T-helper 1 cell treated with Interleukin-12 subunit alpha and Interleukin-12 subunit beta and Interleukin-4 antibody, amounts not matched to agents 30 ng/mL and 1 ng/mL, for 36 hours (primary cell): ENCODE measurements around the gene IDE. TPM values are rescaled to one million over a fixed set of nuclear protein-coding genes. Genes with fewer than 3 reads are reported as not detected.

Source experiments
- intact Hi-C: fragments of 100-400 bp; cut with micrococcal nuclease; formaldehyde crosslinking; loops from one replicate; pipeline ENCODE4 v1.15.1; 2024
- total RNA-seq: library from RNA; stranded (reverse); gene quantifications from 2 replicates; pipeline ENCODE4 v1.2.3, GENCODE V29; 2022

IDE gene
- total RNA-seq, 1 donor from 2014 or later: 45.3 TPM

- intact Hi-C loops: no loop called here
Observed at GRCh38 chr10:92569071-92569470, 4.8 kb downstream of the IDE start.

- intact Hi-C loops: no loop called here
Observed at GRCh38 chr10:92567952-92568600, 5.8 kb downstream of the IDE start.

DNA sequence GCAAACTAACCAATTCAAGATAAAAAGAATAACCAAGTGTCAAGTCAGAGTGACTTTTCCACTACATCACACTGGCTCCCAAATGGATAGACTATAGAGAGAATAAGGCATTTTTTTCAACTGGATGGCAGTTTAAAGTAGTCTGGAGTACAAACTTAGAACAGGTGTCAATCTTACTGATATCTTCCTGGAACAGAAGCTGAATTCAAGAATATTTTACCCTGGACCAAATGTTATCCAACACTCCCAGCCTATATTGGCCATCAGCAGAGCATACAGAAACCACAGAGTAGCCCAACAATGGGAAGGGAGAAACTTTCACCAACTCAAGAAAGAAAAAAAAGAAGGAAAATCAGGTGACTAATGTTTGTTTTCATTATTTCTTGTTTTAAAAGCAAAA, 11.5 kb downstream of the IDE start:
- intact Hi-C loops: no loop called here

DNA sequence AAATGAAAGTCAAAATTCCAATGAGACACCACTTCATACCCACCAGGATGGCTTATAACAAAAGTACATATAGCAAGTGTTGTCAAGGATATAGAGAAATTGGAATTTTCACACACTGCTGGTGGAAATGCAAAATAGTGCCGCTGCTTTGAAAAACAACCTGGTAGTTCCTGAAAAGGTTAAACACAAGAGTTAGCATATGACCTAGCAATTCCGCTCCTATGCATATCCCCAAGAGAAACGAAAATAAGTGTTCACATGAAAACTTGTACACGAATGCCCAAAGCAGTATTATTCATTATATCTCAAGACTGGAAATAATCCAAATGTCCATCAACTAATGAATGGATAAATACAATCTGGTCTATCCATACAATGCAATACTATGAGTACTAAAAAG, 14.8 kb downstream of the IDE start:
- intact Hi-C loops: no loop called here

DNA sequence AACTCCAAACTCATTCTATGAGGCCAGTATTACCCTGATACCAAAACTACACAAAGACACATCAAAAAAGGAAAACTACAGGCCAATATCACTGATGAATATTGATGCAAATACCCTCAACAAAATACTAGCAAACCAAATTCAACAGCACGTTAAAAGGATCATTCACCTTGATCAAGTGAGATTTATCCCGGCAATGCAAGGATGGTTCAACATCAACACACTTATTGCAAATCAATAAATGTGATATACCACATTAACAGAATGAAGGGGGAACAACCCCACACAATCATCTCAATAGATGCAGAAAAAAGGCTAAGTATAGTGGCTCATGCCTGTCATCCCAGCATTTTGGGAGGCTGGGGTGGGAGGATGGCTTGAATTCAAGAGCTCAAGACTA, 19.9 kb downstream of the IDE start:
- intact Hi-C loops: no loop called here

DNA sequence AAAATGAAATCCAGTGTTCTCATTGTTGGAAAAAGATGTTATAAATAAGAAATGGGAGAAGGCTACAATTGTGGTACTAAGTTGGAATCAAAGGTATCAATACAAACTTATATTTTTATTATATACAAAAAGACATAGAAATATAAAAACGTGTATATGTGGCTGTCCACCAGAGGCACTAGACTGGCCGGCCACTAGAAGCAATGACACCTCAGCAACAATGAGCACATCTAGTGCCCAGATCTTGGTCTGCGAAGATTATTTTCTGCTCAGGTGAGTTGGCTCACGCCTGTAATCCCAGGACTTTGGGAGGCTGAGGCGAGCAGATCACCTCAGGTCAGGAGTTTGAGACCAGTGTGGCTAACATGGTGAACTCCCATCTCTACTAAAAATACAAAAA, 21.6 kb downstream of the IDE start:
- intact Hi-C loops: no loop called here

- intact Hi-C loops: no loop called here
Observed at GRCh38 chr10:92550924-92551323, 23.0 kb downstream of the IDE start.

DNA sequence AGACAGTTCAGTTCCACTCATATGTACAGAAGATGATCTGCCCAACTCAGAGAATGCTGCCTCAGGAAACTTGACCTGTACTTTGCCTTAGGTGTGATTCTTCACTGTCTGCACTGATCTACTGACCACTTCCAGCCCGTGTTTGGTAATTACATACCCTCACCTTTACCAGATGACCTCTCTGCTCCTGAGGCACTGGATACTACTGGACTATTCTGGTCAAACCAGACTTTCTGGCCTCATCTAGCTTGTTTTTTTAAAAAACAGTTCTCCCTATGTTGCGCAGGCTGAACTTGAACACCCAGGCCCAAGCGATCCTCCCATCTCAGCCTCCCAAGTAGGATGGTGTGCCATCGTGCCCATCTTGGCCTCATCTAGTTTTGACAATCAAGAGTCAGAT, 26.2 kb downstream of the IDE start:
- intact Hi-C loops: no loop called here

DNA sequence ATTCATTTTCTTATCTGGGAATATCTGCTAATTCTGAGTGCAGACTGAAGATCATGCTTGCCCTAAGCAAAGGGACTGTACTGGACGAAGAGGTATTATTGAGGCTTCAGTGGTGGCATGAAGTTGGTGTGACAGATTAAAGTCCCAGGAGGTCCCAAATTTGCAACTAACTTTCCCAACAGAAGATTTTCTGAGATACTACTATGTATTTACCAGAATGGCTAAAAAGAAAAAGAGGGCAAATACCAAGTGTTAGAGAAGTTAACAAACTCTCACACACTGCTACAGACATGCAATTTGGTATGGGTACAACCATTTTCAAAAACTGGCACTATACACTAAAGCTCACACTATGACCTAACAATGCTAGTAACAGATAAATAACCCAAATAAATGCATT, 28.3 kb downstream of the IDE start:
- intact Hi-C loops: no loop called here

DNA sequence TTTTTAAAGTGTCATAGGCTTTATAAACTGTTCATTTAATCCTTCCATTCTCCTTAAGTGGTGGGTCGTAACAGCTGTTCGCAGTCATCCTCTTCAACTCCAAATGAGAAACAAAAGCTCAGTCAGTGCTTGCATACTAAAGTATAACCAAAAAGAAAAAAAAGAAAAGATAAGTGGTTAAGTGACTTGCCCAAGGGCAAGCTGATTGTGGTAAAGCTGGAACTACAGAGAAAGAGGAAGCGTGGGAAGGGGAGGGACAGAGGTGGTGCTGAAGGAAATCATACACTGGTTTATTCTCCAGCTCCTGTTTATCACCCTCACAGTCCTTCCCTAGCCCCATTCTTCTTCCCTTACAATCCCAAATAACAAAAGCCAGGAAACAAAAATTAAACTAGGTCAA, 29.6 kb downstream of the IDE start:
- intact Hi-C loops: no loop called here

- intact Hi-C loops: no loop called here
Observed at GRCh38 chr10:92542458-92542857, 31.4 kb downstream of the IDE start.

DNA sequence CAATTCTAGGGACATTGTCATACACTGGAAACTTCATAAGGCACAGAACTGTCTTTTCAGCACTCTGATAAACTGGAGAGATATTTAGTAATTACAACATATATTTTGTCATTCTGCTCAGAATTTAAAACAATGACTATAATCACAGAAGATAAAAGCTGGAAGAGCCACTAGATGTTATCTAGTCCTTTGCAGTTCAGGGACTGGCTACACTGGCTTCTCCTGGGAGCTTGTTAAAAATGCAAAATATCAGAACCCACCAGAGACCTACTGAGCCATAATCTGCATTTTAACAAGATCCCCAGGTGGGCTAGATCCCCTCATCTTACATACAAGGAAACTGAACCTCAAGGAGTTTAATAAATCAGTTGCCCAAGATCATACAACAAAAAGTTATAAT, 32.3 kb downstream of the IDE start:
- intact Hi-C loops: no loop called here

DNA sequence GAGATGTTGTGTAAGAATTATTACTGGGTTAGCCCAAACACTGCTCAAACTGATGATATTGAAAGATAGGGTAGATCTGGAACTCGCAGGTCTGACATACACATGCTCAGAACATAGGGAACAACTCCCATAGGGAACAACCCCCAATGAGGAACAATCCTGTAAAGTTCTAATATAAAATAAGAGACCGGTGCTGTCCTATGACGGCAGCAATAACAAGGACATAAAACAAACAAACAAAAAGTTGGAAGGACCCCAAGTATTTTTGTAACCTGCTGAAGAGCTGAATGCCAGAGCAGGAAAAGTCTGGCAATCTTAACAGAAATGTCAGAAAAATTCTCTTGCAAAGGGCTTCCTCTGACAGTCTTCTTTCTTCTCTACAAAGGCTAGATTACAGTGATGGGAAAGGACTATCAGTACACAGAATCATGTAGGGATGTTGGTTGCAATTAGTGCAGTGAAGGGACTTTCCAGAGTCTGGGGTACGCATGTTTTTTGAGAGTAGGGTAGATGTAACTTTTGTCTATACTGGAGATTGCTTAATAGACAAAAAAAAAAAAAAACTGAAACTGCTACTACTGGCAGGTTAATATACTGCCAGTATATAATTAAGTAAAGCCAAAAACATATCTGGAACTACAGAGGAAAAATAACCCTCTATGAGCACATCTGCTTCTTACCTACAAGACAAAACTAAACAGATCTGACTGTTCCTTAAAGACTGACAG, 35.5 kb downstream of the IDE start:
- intact Hi-C loops: no loop called here

GRCh38 chr10:92530891-92531535, 42.9 kb downstream of the IDE start:
- intact Hi-C loops: no loop called here

DNA sequence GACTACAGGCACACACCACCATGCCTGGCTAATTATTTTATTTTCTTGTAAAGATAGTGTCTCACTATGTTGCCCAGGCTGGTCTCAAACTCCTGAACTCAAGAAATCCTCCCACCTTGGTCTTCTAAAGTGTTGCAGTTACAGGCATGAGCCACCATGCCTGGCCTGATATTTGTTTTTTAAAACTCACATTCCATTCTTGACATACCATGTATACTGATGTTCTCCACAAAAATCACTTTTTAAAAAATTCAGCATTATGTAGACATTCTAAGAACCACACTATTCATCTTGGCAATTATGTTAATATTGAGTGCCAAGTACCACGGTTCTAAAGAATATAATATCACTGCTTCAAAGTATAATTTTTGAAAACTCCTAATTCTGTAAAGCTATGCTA, 43.5 kb downstream of the IDE start:
- intact Hi-C loops: no loop called here

GRCh38 chr10:92527716-92528115, 46.2 kb downstream of the IDE start:
- intact Hi-C loops: no loop called here

GRCh38 chr10:92523639-92524038, 50.3 kb downstream of the IDE start:
- intact Hi-C loops: no loop called here

DNA sequence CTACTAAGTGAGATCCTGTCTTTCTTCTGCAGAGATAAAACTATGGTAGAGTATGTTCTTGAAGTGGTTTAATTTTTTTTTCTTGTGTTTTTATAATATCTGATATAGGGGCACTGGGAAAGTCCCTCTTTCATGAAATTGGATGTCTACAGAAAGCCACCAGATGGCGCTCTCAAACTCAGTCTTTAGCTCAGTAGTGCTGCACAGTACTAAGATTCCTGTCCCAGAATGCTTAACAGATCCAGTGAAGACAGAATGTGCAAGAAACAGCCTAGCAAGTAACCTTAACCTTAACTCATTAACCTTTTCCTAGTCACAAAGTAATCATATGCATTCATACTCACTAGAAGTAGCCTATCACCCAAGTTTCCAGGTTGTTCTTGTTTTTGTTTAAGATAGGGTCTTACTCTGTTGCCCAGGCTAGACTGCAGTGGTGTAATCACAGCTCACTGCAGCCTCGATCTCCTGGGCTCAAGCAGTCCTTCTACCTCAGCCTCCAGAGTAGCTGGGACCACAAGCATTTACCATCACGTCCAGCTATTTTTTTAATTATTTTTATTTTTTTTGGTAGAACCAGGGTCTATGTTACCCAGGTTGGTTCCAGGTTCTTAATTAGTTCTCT, 56.7 kb downstream of the IDE start:
- intact Hi-C loops: loop anchor here (1.0 to 2.0 kb wide), 5 partner anchors 57 to 363 kb away; partner anchors contain the start of genes CPEB3, IDE and MARCHF5

DNA sequence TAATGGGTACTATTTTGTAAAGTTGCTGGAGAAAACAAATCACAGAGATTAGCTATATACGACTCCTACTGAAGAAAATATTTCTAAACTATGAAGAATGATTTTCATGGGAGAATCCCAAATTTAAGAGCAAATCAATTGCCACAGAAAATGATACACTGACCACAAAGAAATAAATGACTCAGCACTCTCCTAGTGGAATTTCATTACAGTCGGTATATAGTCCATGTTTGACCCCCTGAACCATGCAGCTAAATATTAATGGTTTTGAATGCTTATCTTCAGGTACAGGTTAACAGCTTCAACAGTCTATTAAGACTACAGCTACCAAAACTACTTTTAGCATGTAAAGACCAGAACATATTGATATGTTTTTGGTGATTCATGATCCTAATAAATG, 65.0 kb downstream of the IDE start:
- intact Hi-C loops: no loop called here

GRCh38 chr10:92506336-92506735, 67.6 kb downstream of the IDE start:
- intact Hi-C loops: no loop called here

GRCh38 chr10:92505044-92505443, 68.8 kb downstream of the IDE start:
- intact Hi-C loops: no loop called here

DNA sequence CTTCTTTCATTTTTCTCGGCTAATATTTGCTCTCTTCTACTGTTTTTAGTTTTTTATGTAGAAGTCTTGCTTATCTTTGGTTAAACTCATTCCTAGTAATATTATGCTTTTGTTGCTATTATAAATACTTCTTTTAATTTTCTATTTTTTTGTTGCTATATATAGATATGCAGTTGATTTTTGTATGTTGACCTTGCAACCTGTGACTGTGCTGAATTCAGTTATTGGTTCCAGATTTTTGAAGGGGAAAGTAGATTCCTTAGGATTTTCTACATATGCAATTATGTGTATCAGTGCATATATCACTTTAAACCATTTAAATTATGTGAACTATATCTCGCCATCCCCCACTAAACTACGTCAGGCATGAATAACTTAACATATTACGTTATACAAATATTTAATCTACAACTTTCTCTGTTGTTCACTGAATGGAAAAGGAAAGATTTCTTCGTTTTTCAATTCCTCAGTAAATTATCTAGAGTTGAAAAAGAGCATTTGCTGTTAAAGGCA, 71.5 kb downstream of the IDE start:
- intact Hi-C loops: no loop called here
